ENCODE data around the gene PRRT4.
A peak's percentile ranks its signal among the peaks of the same experiment; 100 is the strongest.

PRRT4 gene

DNA sequence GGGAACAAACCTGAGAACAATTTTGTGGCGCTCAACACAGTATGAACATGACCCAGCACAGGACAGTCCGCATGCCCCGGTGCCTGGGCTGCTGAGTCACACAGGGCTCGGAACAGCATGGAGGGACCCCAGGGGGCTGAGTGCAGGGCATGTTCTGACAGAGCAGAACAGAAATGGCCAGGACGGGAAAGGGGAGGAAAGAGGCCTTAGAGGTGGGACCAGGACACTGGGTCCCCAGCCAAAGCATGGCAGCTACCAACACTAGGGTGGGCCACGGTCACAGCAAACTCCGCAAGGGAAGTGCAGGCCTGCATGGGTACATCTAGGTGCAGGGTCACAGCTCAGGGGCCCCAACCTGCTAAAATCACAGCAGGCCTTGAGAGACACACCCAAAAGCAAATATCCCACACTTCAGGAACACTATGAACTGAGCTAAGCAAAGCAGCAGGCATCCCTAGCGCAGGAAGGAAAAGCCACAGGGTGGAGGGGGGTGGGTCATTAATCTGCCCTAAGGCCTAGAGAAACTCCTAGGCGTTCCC lies 42.7 kb upstream of the PRRT4 start:
- H3K4me3 Mint-ChIP-seq = peak overlapping the region; percentile 74 to 89 (median 85)
- TF ChIP-seq, protein P1, sequence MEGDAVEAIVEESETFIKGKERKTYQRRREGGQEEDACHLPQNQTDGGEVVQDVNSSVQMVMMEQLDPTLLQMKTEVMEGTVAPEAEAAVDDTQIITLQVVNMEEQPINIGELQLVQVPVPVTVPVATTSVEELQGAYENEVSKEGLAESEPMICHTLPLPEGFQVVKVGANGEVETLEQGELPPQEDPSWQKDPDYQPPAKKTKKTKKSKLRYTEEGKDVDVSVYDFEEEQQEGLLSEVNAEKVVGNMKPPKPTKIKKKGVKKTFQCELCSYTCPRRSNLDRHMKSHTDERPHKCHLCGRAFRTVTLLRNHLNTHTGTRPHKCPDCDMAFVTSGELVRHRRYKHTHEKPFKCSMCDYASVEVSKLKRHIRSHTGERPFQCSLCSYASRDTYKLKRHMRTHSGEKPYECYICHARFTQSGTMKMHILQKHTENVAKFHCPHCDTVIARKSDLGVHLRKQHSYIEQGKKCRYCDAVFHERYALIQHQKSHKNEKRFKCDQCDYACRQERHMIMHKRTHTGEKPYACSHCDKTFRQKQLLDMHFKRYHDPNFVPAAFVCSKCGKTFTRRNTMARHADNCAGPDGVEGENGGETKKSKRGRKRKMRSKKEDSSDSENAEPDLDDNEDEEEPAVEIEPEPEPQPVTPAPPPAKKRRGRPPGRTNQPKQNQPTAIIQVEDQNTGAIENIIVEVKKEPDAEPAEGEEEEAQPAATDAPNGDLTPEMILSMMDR (IDR thresholded peaks at IDR 0.05; ENCODE audit: unreplicated experiment in 3 of 3) = no peak
- H3K36me3 Mint-ChIP-seq (ENCODE audit: low read depth) = peaks cover 6% of the 10 kb centered on the region
- peak overlapping the region in 1 of 3 experiments; percentile 38 for H3K27ac Mint-ChIP-seq
- peaks cover 52% of the 10 kb centered on the region for H3K4me1 Mint-ChIP-seq
- H3K9me3 Mint-ChIP-seq = no peaks in the 10 kb centered on the region
- peaks cover 26% of the 10 kb centered on the region for H3K27me3 Mint-ChIP-seq (ENCODE audit: low read depth)

GRCh38 chr7:128403676-128404075 lies 42.2 kb upstream of the PRRT4 start:
- no peak overlapping the region for H3K27ac Mint-ChIP-seq
- H3K9me3 Mint-ChIP-seq = no peaks in the 10 kb centered on the region
- H3K4me1 Mint-ChIP-seq = peaks cover 46% of the 10 kb centered on the region
- peaks cover 21% of the 10 kb centered on the region for H3K27me3 Mint-ChIP-seq (ENCODE audit: low read depth)
- TF ChIP-seq, protein P1 (IDR thresholded peaks at IDR 0.05; ENCODE audit: unreplicated experiment in 3 of 3) = no peak
- peaks cover 6% of the 10 kb centered on the region for H3K36me3 Mint-ChIP-seq (ENCODE audit: low read depth)
- peak overlapping the region; percentile 74 to 89 (median 85) for H3K4me3 Mint-ChIP-seq

- Mint-ChIP-seq H3K27me3 (ENCODE audit: low read depth) (peaks cover 15% of the 10 kb centered on the region), H3K4me1 (peaks cover 34% of the 10 kb centered on the region), H3K36me3 (ENCODE audit: low read depth) (peaks cover 9% of the 10 kb centered on the region), H3K27ac (no peak overlapping the region), H3K4me3 (no peak overlapping the region), H3K9me3 (no peaks in the 10 kb centered on the region)
- TF ChIP-seq, protein P1 (IDR thresholded peaks at IDR 0.05; ENCODE audit: unreplicated experiment in 3 of 3) = no peak
Observed at GRCh38 chr7:128402356-128402755, 40.9 kb upstream of the PRRT4 start.

DNA sequence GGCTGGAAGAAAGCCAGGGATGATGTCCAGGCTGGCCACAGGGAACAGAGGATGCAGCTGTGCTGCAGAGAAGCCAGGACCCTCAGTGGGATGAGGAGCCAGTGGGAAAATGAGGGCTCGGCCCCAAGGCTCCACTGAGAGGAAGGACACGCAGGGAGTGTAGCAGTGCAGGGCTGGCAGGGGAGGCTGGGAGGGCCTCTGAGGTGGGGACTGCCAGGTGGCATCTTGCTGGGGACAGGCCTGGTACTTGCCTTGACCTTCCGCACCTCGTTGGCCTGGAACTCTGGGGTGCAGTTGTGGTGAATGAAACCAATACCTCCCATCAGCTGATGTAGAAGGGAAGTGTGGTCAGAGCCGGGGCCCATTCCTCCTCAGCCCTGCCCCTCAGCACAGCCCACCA lies 39.1 kb upstream of the PRRT4 start:
- H3K9me3 Mint-ChIP-seq = no peaks in the 10 kb centered on the region
- H3K27me3 Mint-ChIP-seq (ENCODE audit: low read depth) = peaks cover 9% of the 10 kb centered on the region
- H3K4me1 Mint-ChIP-seq = peaks cover 25% of the 10 kb centered on the region
- H3K4me3 Mint-ChIP-seq = no peak overlapping the region
- TF ChIP-seq, protein P1 (IDR thresholded peaks at IDR 0.05; ENCODE audit: unreplicated experiment in 3 of 3) = no peak
- H3K36me3 Mint-ChIP-seq (ENCODE audit: low read depth) = peaks cover 16% of the 10 kb centered on the region
- H3K27ac Mint-ChIP-seq = no peak overlapping the region

- Mint-ChIP-seq H3K4me1 (peaks cover 24% of the 10 kb centered on the region), H3K9me3 (no peaks in the 10 kb centered on the region), H3K4me3 (no peak overlapping the region), H3K27me3 (ENCODE audit: low read depth) (peaks cover 9% of the 10 kb centered on the region), H3K27ac (no peak overlapping the region), H3K36me3 (ENCODE audit: low read depth) (peaks cover 16% of the 10 kb centered on the region)
- TF ChIP-seq, protein P1 (IDR thresholded peaks at IDR 0.05; ENCODE audit: unreplicated experiment in 3 of 3) = no peak
Observed at GRCh38 chr7:128399991-128400390, 38.5 kb upstream of the PRRT4 start.

- Mint-ChIP-seq H3K4me1 (peaks cover 12% of the 10 kb centered on the region), H3K36me3 (ENCODE audit: low read depth) (peaks cover 16% of the 10 kb centered on the region), H3K27me3 (ENCODE audit: low read depth) (no peaks in the 10 kb centered on the region), H3K4me3 (no peak overlapping the region), H3K27ac (no peak overlapping the region), H3K9me3 (no peaks in the 10 kb centered on the region)
- TF ChIP-seq, protein P1 (IDR thresholded peaks at IDR 0.05; ENCODE audit: unreplicated experiment in 3 of 3) = peak in 1 of 3 experiments; percentile 5
Observed at GRCh38 chr7:128398841-128399135, 37.3 kb upstream of the PRRT4 start.
